Fibroblast of villous mesenchyme (primary cell): Measurements from ENCODE around the gene PRICKLE1. TPM values are rescaled to one million over a fixed set of nuclear protein-coding genes. Genes with fewer than 3 reads are reported as not detected.

Source experiments
- DNase-seq: peaks from one replicate; pipeline ENCODE4 v3.0.0-alpha.2; 2010; ENCODE audit warnings: low read depth
- H3K4me3 ChIP-seq: 2 replicates; pipeline ENCODE4 v1.5.1; 2011; ENCODE audit warnings: low read depth, mild to moderate bottlenecking, low read length
- total RNA-seq: library from RNA; depleted of rRNA; stranded (reverse); fragments of >200 nt; gene quantifications from 2 replicates; pipeline ENCODE4 v1.2.3, GENCODE V29; 2012
- TF ChIP-seq, protein P1 (sequence below): IDR thresholded peaks from 2 replicates; pipeline ENCODE4 v1.5.1; 2012; ENCODE audit warnings: low read depth, mild to moderate bottlenecking, low read length; ENCODE audit not compliant: insufficient read depth

PRICKLE1 gene
- total RNA-seq, 1 donor, result 32.4 TPM

- no peak overlapping the region for H3K4me3 ChIP-seq
- TF ChIP-seq, protein P1, sequence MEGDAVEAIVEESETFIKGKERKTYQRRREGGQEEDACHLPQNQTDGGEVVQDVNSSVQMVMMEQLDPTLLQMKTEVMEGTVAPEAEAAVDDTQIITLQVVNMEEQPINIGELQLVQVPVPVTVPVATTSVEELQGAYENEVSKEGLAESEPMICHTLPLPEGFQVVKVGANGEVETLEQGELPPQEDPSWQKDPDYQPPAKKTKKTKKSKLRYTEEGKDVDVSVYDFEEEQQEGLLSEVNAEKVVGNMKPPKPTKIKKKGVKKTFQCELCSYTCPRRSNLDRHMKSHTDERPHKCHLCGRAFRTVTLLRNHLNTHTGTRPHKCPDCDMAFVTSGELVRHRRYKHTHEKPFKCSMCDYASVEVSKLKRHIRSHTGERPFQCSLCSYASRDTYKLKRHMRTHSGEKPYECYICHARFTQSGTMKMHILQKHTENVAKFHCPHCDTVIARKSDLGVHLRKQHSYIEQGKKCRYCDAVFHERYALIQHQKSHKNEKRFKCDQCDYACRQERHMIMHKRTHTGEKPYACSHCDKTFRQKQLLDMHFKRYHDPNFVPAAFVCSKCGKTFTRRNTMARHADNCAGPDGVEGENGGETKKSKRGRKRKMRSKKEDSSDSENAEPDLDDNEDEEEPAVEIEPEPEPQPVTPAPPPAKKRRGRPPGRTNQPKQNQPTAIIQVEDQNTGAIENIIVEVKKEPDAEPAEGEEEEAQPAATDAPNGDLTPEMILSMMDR, result no peak
- no peak for DNase-seq
Measured at GRCh38 chr12:42442888-42443287, 146.7 kb downstream of the PRICKLE1 start.

DNA sequence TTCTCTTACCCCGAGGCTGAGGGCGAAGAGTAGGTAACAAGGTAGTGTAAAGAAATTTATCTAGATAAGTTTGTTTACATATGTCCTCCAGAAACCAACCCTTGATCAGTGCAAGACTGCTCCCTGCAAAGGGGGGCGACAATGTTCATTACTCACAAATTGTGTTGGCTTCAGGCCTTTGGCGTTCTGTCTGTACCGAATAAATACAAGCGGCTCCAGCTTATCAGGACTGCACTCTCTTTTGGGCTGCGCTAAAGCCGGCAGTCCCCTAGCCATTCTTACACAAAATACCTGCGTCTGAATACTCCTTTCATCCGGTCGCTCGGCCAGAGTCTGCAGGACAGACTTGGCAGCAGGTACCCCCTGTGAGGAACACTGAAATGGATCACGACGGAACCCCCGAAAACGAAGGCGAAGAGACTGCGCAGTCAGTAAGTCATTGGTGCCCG lies 147.2 kb downstream of the PRICKLE1 start:
- TF ChIP-seq, protein P1, result no peak
- no peak for DNase-seq
- H3K4me3 ChIP-seq, result no peak overlapping the region

DNA sequence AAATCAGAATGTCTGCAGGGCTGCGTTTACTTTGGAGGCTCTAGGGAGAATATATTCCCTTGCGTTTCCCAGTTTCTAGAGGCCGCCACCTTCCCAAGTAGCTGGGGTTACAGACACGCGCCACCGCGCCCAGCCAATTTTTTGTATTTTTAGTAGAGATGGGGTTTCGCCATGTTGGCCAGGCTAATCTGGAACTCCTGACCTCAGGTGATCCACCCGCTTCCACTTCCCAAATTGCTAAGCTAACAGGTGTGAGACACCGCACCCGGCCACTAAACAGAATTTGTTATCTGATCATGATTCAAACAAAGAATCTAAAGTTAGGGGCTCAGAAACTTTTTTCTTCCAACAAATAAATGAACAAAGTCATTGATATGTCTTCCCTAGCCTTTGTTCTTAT lies 148.9 kb downstream of the PRICKLE1 start:
- TF ChIP-seq, protein P1, result no peak
- H3K4me3 ChIP-seq, result no peak overlapping the region
- no peak for DNase-seq

- no peak overlapping the region for H3K4me3 ChIP-seq
- DNase-seq, result no peak
- TF ChIP-seq, protein P1, result no peak
Measured at GRCh38 chr12:42432517-42433140, 156.9 kb downstream of the PRICKLE1 start.

- TF ChIP-seq, protein P1, result no peak
- no peak for DNase-seq
- H3K4me3 ChIP-seq, result no peak overlapping the region
Measured at GRCh38 chr12:42428850-42429249, 160.7 kb downstream of the PRICKLE1 start.

DNA sequence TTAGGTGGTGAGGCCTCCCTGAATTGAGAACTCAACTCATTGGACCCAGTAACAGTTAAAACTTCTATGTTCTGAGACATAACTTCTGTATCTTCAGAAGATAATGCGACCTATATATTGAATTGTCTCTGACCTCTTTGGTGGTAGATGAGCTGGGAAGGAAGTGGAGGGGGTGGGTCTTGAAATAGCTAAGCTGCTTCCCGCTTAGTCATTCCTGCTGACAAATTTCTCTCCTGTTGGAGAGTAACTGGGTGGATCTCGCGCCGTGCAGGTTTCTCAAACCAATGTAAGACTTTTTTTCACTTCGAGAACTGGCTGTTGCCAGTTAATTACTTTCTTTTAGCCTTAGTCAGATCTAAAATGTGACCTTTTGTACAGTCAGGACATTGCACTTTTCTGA lies 162.8 kb downstream of the PRICKLE1 start:
- H3K4me3 ChIP-seq, result no peak overlapping the region
- TF ChIP-seq, protein P1, result no peak
- peak; percentile 43 for DNase-seq

DNA sequence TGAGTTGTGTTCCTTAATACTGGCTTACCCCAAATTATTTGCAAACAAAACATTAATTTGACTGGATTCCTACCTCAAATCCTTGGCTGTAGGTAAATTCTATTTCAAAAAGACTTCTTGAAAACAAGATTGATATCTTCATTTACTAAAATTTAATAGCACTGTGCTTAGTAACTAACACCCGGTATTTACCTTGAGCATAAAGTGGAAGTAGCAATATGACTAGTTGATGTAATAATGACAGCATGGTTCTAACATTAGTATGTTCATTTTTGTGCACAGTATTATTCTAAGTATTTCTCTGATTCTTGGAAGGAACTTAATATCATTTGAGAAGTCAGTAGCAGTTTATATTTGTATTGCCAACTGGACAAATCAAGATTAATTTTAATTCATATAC lies 166.8 kb downstream of the PRICKLE1 start:
- TF ChIP-seq, protein P1, result no peak
- H3K4me3 ChIP-seq, result no peak overlapping the region
- DNase-seq, result no peak
